Common myeloid progenitor, CD34-positive (primary cell): Measurements from ENCODE around the gene HOXD12.

ENCODE experiments used
- CTCF ChIA-PET: fragments of 350-600 bp; sonication (Branson Sonifier 250); formaldehyde crosslinking; loops from one replicate; lab custom pipeline; 2021; ENCODE audit warnings: antibody characterized with exemption; lab: Charles Lee
- POLR2A ChIA-PET: fragments of 350-600 bp; sonication (Branson Sonifier 250); formaldehyde crosslinking; loops from one replicate; lab custom pipeline; 2021; ENCODE audit warnings: antibody characterized with exemption; lab: Charles Lee
- DNase-seq, 3 donors: peaks; one replicate each; pipeline versions ENCODE4 v3.0.0 to v3.0.0-alpha.2; 2013
- H3K27ac ChIP-seq, 2 experiments: 1 replicate in 1 of 2; 2 replicates in 1 of 2; pipeline ENCODE4 v1.7.0; 2013; ENCODE audit warnings: inconsistent platforms in 2 of 2, low read length in 2 of 2, mild to moderate bottlenecking in 2 of 2, low read depth in 1 of 2, moderate library complexity in 1 of 2; ENCODE audit not compliant: severe bottlenecking in 2 of 2, insufficient read depth in 1 of 2, poor library complexity in 1 of 2
- H3K27me3 ChIP-seq, 5 experiments: replicated peaks in 2 of 5; 1 replicate in 3 of 5; 2 replicates in 2 of 5; pipeline versions ENCODE4 v1.6.1 to v1.7.0; 2013; ENCODE audit warnings: low read length in 4 of 5, mild to moderate bottlenecking in 2 of 5, moderate library complexity in 2 of 5, inconsistent platforms in 1 of 5; ENCODE audit not compliant: insufficient read depth in 5 of 5, control insufficient read depth in 4 of 5
- H3K36me3 ChIP-seq, 4 experiments: 1 replicate in 2 of 4; 2 replicates in 2 of 4; pipeline versions ENCODE4 v1.6.1 to v1.7.0; 2013; ENCODE audit warnings: low read length in 3 of 4, control low read depth in 1 of 4, mild to moderate bottlenecking in 1 of 4; ENCODE audit not compliant: control insufficient read depth in 4 of 4, insufficient read depth in 4 of 4
- H3K4me1 ChIP-seq, 4 experiments: 1 replicate in 3 of 4; 2 replicates in 1 of 4; pipeline versions ENCODE4 v1.6.1 to v1.7.1; 2013; ENCODE audit warnings: low read length in 3 of 4, mild to moderate bottlenecking in 3 of 4, control low read depth in 1 of 4, inconsistent platforms in 1 of 4, moderate library complexity in 1 of 4; ENCODE audit not compliant: control insufficient read depth in 4 of 4, insufficient read depth in 4 of 4; ENCODE audit errors: control extremely low read depth in 1 of 4
- H3K4me3 ChIP-seq, 7 experiments: 1 replicate in 4 of 7; 2 replicates in 3 of 7; pipeline versions ENCODE4 v1.5.1 to v1.7.0; 2013; ENCODE audit warnings: mild to moderate bottlenecking in 7 of 7, low read length in 6 of 7, moderate library complexity in 6 of 7, inconsistent platforms in 2 of 7, low read depth in 2 of 7, control low read depth in 1 of 7; ENCODE audit not compliant: insufficient read depth in 4 of 7, control insufficient read depth in 1 of 7; ENCODE audit errors: extremely low read depth in 1 of 7
- H3K9me3 ChIP-seq, 5 experiments: 1 replicate in 4 of 5; 2 replicates in 1 of 5; pipeline versions ENCODE4 v1.6.1 to v1.7.1; 2013; ENCODE audit warnings: low read length in 4 of 5, mild to moderate bottlenecking in 2 of 5, inconsistent platforms in 1 of 5, low read depth in 1 of 5, moderate library complexity in 1 of 5; ENCODE audit not compliant: control insufficient read depth in 4 of 5, insufficient read depth in 2 of 5; ENCODE audit errors: control extremely low read depth in 1 of 5
- WGBS: methylation state at CpG from one replicate; pipeline ENCODE4 v1.1.5; 2013; ENCODE audit not compliant: insufficient coverage; 5-methylcytosine and 5-hydroxymethylcytosine counted together

HOXD12 gene

GRCh38 chr2:176085861-176086771 lies 13.5 kb upstream of the HOXD12 start:
- no peak overlapping the region for H3K27ac ChIP-seq
- ChIA-PET CTCF (interaction anchor here (0.8 to 2.5 kb wide), 17 partner anchors 9 to 1314 kb away, joined by 3 to 17 read pairs (median 4); partner anchors contain the start of gene HOXD11), POLR2A (no interaction called here)
- no peaks in the 10 kb centered on the region for H3K36me3 ChIP-seq
- no peak overlapping the region for H3K4me3 ChIP-seq
- peaks cover 0 to 2% (median 0%) of the 10 kb centered on the region in 5 experiments for H3K9me3 ChIP-seq
- 3% methylated on average over 38 of the region's 46 CpGs for WGBS
- peak in 1 of 3 donors; percentile 61 for DNase-seq
- H3K27me3 ChIP-seq = peaks cover 32 to 100% (median 80%) of the 10 kb centered on the region in 5 experiments
- H3K4me1 ChIP-seq = peaks cover 0 to 10% (median 6%) of the 10 kb centered on the region in 4 experiments

DNA sequence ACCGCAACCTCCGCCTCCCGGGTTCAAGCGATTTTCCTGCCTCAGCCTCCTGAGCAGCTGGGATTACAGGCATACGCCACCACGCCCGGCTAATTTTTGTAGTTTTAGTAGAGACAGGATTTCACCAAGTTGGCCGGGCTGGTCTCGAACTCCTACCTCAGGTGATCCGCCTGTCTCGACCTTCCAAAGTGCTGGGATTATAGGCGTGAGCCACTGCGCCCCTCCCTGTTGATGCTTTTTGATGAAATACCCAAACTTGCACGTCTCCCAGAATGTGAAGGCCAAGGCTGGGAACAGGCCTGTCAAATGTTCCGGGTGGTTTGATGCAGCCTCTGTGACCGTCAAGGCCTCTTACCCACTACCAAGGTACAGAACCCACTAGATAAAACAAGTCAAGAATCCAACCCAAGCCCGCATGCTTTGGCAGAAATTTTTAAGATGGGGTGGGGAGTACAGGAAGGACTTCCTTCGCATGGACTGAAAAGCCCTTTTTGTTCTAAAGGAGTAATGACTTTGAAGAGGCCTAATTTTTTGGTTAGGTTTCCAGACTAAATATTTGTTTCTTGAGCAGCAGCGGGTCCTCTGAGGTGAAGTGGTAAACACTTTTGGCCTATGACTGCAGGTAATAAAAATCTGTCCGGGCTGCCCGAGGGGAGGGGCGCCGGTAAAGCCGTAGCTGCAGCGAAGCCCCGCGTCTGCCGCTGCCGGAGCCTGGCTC lies 12.1 kb upstream of the HOXD12 start:
- H3K9me3 ChIP-seq = no peaks in the 10 kb centered on the region
- peak overlapping the region in 2 of 7 experiments; percentile 21 to 61 for H3K4me3 ChIP-seq
- CTCF ChIA-PET = interaction anchor here (0.7 to 2.7 kb wide), 6 partner anchors 9 to 548 kb away, joined by 3 to 13 read pairs (median 4); no protein-coding TSS in a partner anchor
- no peak overlapping the region for H3K27ac ChIP-seq
- POLR2A ChIA-PET = no interaction called here
- 18% methylated on average over 23 of the region's 29 CpGs for WGBS
- peaks cover 25 to 100% (median 78%) of the 10 kb centered on the region in 5 experiments for H3K27me3 ChIP-seq
- peaks cover 0 to 11% (median 6%) of the 10 kb centered on the region in 4 experiments for H3K4me1 ChIP-seq
- H3K36me3 ChIP-seq = no peaks in the 10 kb centered on the region
- DNase-seq = no peak

DNA sequence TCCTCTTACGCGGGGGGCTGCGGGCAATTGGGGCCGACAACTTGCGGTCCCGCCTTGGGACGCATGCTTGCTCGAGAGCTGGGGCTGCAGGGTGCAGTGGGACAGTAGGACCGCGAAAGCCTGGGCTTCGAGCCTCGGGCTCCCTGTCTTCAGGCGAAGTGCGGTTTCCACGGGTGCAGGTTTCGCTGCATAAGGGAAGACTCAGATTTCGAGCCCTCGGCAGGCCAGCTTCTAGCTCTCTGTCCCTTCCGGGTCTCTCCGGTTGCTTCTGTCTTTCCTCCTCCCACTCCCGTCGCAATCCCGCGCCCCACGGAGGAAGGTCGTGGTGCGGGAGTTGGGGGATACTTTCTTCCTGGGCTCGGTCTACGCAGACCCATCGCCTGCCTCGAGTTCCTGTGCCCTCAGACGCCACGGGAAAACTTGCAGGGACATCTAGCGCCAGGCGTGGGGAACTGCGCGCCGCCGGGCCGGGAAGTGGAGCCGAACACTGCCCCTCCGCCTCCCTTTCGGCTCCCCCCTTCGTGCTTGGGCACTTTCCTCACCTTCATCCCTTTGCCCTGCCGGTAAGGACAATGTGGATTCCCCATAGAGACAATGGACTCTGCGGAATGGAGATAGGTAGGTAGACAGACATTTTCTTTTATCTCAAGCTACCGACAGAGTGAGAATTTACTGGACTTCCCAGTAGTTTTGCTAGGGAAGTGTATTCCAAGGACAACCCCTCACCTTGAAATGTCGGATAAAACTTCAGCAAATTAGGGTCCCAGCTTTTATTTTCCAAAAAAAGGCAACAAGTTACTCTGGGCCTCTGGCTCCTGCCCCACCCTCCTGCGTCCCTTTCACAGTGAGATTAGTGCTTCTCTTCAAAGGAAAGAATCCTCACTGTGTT lies 11.3 kb upstream of the HOXD12 start:
- Histone ChIP-seq H3K36me3 (no peaks in the 10 kb centered on the region), H3K27me3 (peaks cover 24 to 99% (median 74%) of the 10 kb centered on the region in 5 experiments), H3K4me3 (peak overlapping the region in 6 of 7 experiments; percentile 21 to 61 (median 32)), H3K27ac (no peak overlapping the region), H3K4me1 (peaks cover 0 to 18% (median 9%) of the 10 kb centered on the region in 4 experiments), H3K9me3 (peaks cover 0 to 2% (median 0%) of the 10 kb centered on the region in 5 experiments)
- CTCF ChIA-PET = interaction anchor here (0.7 to 2.7 kb wide), 7 partner anchors 8 to 547 kb away, joined by 3 to 13 read pairs (median 5); no protein-coding TSS in a partner anchor
- WGBS = 3% methylated on average over 31 of the region's 49 CpGs
- POLR2A ChIA-PET = no interaction called here
- peak in 1 of 3 donors; percentile 46 for DNase-seq

- Histone ChIP-seq H3K4me3 (no peak overlapping the region), H3K36me3 (no peaks in the 10 kb centered on the region), H3K9me3 (peaks cover 0 to 6% (median 0%) of the 10 kb centered on the region in 5 experiments), H3K27ac (no peak overlapping the region), H3K27me3 (peaks cover 32 to 99% (median 73%) of the 10 kb centered on the region in 5 experiments), H3K4me1 (peaks cover 0 to 19% (median 9%) of the 10 kb centered on the region in 4 experiments)
- 0% methylated on average over 5 of the region's 6 CpGs for WGBS
- DNase-seq = no peak
- POLR2A ChIA-PET = no interaction called here
- CTCF ChIA-PET = interaction anchor here (1.4 to 2.7 kb wide), 6 partner anchors 7 to 42 kb away, joined by 3 to 13 read pairs (median 5); no protein-coding TSS in a partner anchor
These were observed 10.4 kb upstream of the HOXD12 start for GRCh38 chr2:176088937-176089842.

- Histone ChIP-seq H3K27me3 (peaks cover 32 to 99% (median 73%) of the 10 kb centered on the region in 5 experiments), H3K4me1 (peaks cover 0 to 19% (median 9%) of the 10 kb centered on the region in 4 experiments), H3K27ac (no peak overlapping the region), H3K4me3 (no peak overlapping the region), H3K9me3 (peaks cover 0 to 6% (median 0%) of the 10 kb centered on the region in 5 experiments), H3K36me3 (no peaks in the 10 kb centered on the region)
- ChIA-PET POLR2A (no interaction called here), CTCF (interaction anchor here (2.7 kb wide), 1 partner anchor 8 kb away, joined by 9 read pairs; no protein-coding TSS in a partner anchor)
- DNase-seq = no peak
These were observed 9.7 kb upstream of the HOXD12 start for GRCh38 chr2:176089843-176090395.
